ENCODE results near the gene GTF3C1. TPM values are rescaled to one million over a fixed set of nuclear protein-coding genes. Genes with fewer than 3 reads are reported as not detected.

Gene GTF3C1
- total and polyA plus RNA-seq, 2 experiments from 2014 or later = 82.9 to 162 TPM

- no peaks in the 10 kb centered on the region for H3K27me3 ChIP-seq
- no peak for TF ChIP-seq CTCF (IDR thresholded peaks at IDR 0.05; ENCODE audit: low read depth, low read length)
- no peaks in the 10 kb centered on the region for H3K4me1 ChIP-seq (ENCODE audit: low read depth)
- no peaks in the 10 kb centered on the region for H3K9me3 ChIP-seq (ENCODE audit: low read depth)
- DNase-seq (ENCODE audit: low read depth in 1 of 2, low spot score in 1 of 2) = no peak
- H3K36me3 ChIP-seq = peaks cover 76% of the 10 kb centered on the region
- H3K27ac ChIP-seq = no peak overlapping the region
- H3K4me3 ChIP-seq = no peak overlapping the region
These were observed 75.7 kb downstream of the GTF3C1 start for GRCh38 chr16:27474041-27474440.

- H3K36me3 ChIP-seq = peaks cover 76% of the 10 kb centered on the region
These were observed 76.4 kb downstream of the GTF3C1 start for GRCh38 chr16:27473101-27473900.

GRCh38 chr16:27472091-27473020, 77.4 kb downstream of the GTF3C1 start:
- DNase-seq (ENCODE audit: low read depth in 1 of 2, low spot score in 1 of 2) = no peak
- no peaks in the 10 kb centered on the region for H3K4me1 ChIP-seq (ENCODE audit: low read depth)
- no peak for TF ChIP-seq CTCF (IDR thresholded peaks at IDR 0.05; ENCODE audit: low read depth, low read length)
- H3K9me3 ChIP-seq (ENCODE audit: low read depth) = no peaks in the 10 kb centered on the region
- H3K27me3 ChIP-seq = no peaks in the 10 kb centered on the region
- no peak overlapping the region for H3K4me3 ChIP-seq
- no peak overlapping the region for H3K27ac ChIP-seq
- peaks cover 76% of the 10 kb centered on the region for H3K36me3 ChIP-seq

More at GRCh38 chr16:27473101-27473900, 76.4 kb downstream of the GTF3C1 start:
- H3K27ac ChIP-seq = no peak overlapping the region
- TF ChIP-seq CTCF (IDR thresholded peaks at IDR 0.05; ENCODE audit: low read depth, low read length) = no peak
- no peak for DNase-seq (ENCODE audit: low read depth in 1 of 2, low spot score in 1 of 2)
- H3K4me3 ChIP-seq = no peak overlapping the region
- H3K4me1 ChIP-seq (ENCODE audit: low read depth) = no peaks in the 10 kb centered on the region
- no peaks in the 10 kb centered on the region for H3K9me3 ChIP-seq (ENCODE audit: low read depth)
- no peaks in the 10 kb centered on the region for H3K27me3 ChIP-seq

- H3K27ac ChIP-seq = no peak overlapping the region
- no peak overlapping the region for H3K4me3 ChIP-seq
- no peaks in the 10 kb centered on the region for H3K4me1 ChIP-seq (ENCODE audit: low read depth)
- DNase-seq (ENCODE audit: low read depth in 1 of 2, low spot score in 1 of 2) = no peak
- peaks cover 76% of the 10 kb centered on the region for H3K36me3 ChIP-seq
- H3K27me3 ChIP-seq = no peaks in the 10 kb centered on the region
- no peaks in the 10 kb centered on the region for H3K9me3 ChIP-seq (ENCODE audit: low read depth)
- TF ChIP-seq CTCF (IDR thresholded peaks at IDR 0.05; ENCODE audit: low read depth, low read length) = no peak
These were observed 78.1 kb downstream of the GTF3C1 start for GRCh38 chr16:27471661-27472060.

- Histone ChIP-seq H3K4me3 (no peak overlapping the region), H3K4me1 (ENCODE audit: low read depth) (no peaks in the 10 kb centered on the region), H3K27me3 (no peaks in the 10 kb centered on the region), H3K36me3 (peaks cover 76% of the 10 kb centered on the region), H3K27ac (no peak overlapping the region), H3K9me3 (ENCODE audit: low read depth) (no peaks in the 10 kb centered on the region)
- TF ChIP-seq CTCF (IDR thresholded peaks at IDR 0.05; ENCODE audit: low read depth, low read length) = no peak
- peak in 1 of 2 donors; percentile 67 for DNase-seq (ENCODE audit: low read depth in 1 of 2, low spot score in 1 of 2)
These were observed 78.9 kb downstream of the GTF3C1 start for GRCh38 chr16:27470567-27471431.

Data from cardiac muscle cell (in vitro differentiated cells and primary cell).